ENCODE data around the gene PLAC1. TPM values are rescaled to one million over a fixed set of nuclear protein-coding genes. Genes with fewer than 3 reads are reported as not detected.

Gene PLAC1
- polyA plus RNA-seq, 3 donors: not detected

GRCh38 chrX:134603806-134604700, 54.2 kb downstream of the PLAC1 start:
- no peak overlapping the region for H3K27ac ChIP-seq (ENCODE audit: low read depth, low read length)
- WGBS, 3 donors: 67 to 83% (median 72%) methylated on average over 3 of the region's 3 CpGs

- H3K27ac ChIP-seq (ENCODE audit: low read depth, low read length): no peak overlapping the region
These were observed 55.9 kb downstream of the PLAC1 start for GRCh38 chrX:134602410-134602809.

- H3K27ac ChIP-seq (ENCODE audit: low read depth, low read length): no peak overlapping the region
- WGBS, 3 donors: 74 to 94% (median 76%) methylated on average over 1 of the region's 1 CpG
These were observed 57.0 kb downstream of the PLAC1 start for GRCh38 chrX:134601240-134601765.

GRCh38 chrX:134600714-134601113, 57.6 kb downstream of the PLAC1 start:
- WGBS, 3 donors: 28 to 71% (median 30%) methylated on average over 2 of the region's 2 CpGs
- H3K27ac ChIP-seq (ENCODE audit: low read depth, low read length): no peak overlapping the region

- WGBS, 3 donors: 46 to 75% (median 48%) methylated on average over 5 of the region's 5 CpGs
These were observed 58.9 kb downstream of the PLAC1 start for GRCh38 chrX:134599184-134599914.

GRCh38 chrX:134592303-134592702, 66.0 kb downstream of the PLAC1 start:
- H3K27ac ChIP-seq (ENCODE audit: low read depth, low read length): no peak overlapping the region

More at GRCh38 chrX:134599184-134599914, 58.9 kb downstream of the PLAC1 start:
- H3K27ac ChIP-seq (ENCODE audit: low read depth, low read length): no peak overlapping the region

- no peak overlapping the region for H3K27ac ChIP-seq (ENCODE audit: low read depth, low read length)
- WGBS, 3 donors: 70 to 87% (median 80%) methylated on average over 2 of the region's 2 CpGs
These were observed 66.8 kb downstream of the PLAC1 start for GRCh38 chrX:134591502-134591901.

- H3K27ac ChIP-seq (ENCODE audit: low read depth, low read length): no peak overlapping the region
- WGBS, 3 donors: 82 to 85% (median 83%) methylated on average over 3 of the region's 3 CpGs
These were observed 69.5 kb downstream of the PLAC1 start for GRCh38 chrX:134588806-134589205.

- no peak overlapping the region for H3K27ac ChIP-seq (ENCODE audit: low read depth, low read length)
- WGBS, 3 donors: 92 to 97% (median 94%) methylated on average over 1 of the region's 1 CpG
These were observed 77.4 kb downstream of the PLAC1 start for GRCh38 chrX:134580907-134581306.

GRCh38 chrX:134573683-134574035, 84.6 kb downstream of the PLAC1 start:
- WGBS, 3 donors: 65 to 96% (median 90%) methylated on average over 5 of the region's 5 CpGs

GRCh38 chrX:134572816-134573682, 85.2 kb downstream of the PLAC1 start:
- 74 to 84% (median 80%) methylated on average over 5 of the region's 5 CpGs for WGBS, 3 donors
- no peak overlapping the region for H3K27ac ChIP-seq (ENCODE audit: low read depth, low read length)

More at GRCh38 chrX:134573683-134574035, 84.6 kb downstream of the PLAC1 start:
- H3K27ac ChIP-seq (ENCODE audit: low read depth, low read length): no peak overlapping the region

GRCh38 chrX:134571796-134572195, 86.5 kb downstream of the PLAC1 start:
- 25 to 44% (median 35%) methylated on average over 5 of the region's 5 CpGs for WGBS, 3 donors
- no peak overlapping the region for H3K27ac ChIP-seq (ENCODE audit: low read depth, low read length)

GRCh38 chrX:134570899-134571298, 87.4 kb downstream of the PLAC1 start:
- no peak overlapping the region for H3K27ac ChIP-seq (ENCODE audit: low read depth, low read length)
- WGBS, 3 donors: 22 to 46% (median 39%) methylated on average over 2 of the region's 2 CpGs

GRCh38 chrX:134570509-134570846, 87.8 kb downstream of the PLAC1 start:
- H3K27ac ChIP-seq (ENCODE audit: low read depth, low read length): no peak overlapping the region
- WGBS, 3 donors: 50 to 74% (median 53%) methylated on average over 3 of the region's 3 CpGs

GRCh38 chrX:134569306-134569705, 89.0 kb downstream of the PLAC1 start:
- H3K27ac ChIP-seq (ENCODE audit: low read depth, low read length): no peak overlapping the region
- WGBS, 3 donors: 78 to 86% (median 85%) methylated on average over 3 of the region's 3 CpGs

GRCh38 chrX:134568285-134569016, 89.8 kb downstream of the PLAC1 start:
- no peak overlapping the region for H3K27ac ChIP-seq (ENCODE audit: low read depth, low read length)
- 58 to 80% (median 73%) methylated on average over 8 of the region's 8 CpGs for WGBS, 3 donors

- no peak overlapping the region for H3K27ac ChIP-seq (ENCODE audit: low read depth, low read length)
- 54 to 71% (median 64%) methylated on average over 5 of the region's 5 CpGs for WGBS, 3 donors
These were observed 91.8 kb downstream of the PLAC1 start for GRCh38 chrX:134566506-134566905.

GRCh38 chrX:134562002-134562401, 96.3 kb downstream of the PLAC1 start:
- H3K27ac ChIP-seq (ENCODE audit: low read depth, low read length): no peak overlapping the region
- 64 to 80% (median 71%) methylated on average over 2 of the region's 2 CpGs for WGBS, 3 donors
